Measurements from ENCODE around the gene HSF4.

The HSF4 gene

GRCh38 chr16:67185651-67186134 is 21.1 kb downstream of the HSF4 start:
- TF ChIP-seq, protein P1, sequence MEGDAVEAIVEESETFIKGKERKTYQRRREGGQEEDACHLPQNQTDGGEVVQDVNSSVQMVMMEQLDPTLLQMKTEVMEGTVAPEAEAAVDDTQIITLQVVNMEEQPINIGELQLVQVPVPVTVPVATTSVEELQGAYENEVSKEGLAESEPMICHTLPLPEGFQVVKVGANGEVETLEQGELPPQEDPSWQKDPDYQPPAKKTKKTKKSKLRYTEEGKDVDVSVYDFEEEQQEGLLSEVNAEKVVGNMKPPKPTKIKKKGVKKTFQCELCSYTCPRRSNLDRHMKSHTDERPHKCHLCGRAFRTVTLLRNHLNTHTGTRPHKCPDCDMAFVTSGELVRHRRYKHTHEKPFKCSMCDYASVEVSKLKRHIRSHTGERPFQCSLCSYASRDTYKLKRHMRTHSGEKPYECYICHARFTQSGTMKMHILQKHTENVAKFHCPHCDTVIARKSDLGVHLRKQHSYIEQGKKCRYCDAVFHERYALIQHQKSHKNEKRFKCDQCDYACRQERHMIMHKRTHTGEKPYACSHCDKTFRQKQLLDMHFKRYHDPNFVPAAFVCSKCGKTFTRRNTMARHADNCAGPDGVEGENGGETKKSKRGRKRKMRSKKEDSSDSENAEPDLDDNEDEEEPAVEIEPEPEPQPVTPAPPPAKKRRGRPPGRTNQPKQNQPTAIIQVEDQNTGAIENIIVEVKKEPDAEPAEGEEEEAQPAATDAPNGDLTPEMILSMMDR (IDR thresholded peaks at IDR 0.05; ENCODE audit: low read depth, low read length, missing control alignments), result no peak
- H3K4me3 ChIP-seq (replicated peaks; ENCODE audit: low read depth, low read length), result no peak overlapping the region
- DNase-seq (ENCODE audit: extremely low read depth, low read depth), result no peak

- DNase-seq (ENCODE audit: extremely low read depth, low read depth), result no peak
- TF ChIP-seq, protein P1 (IDR thresholded peaks at IDR 0.05; ENCODE audit: low read depth, low read length, missing control alignments), result no peak
These were observed 22.0 kb downstream of the HSF4 start for GRCh38 chr16:67186550-67186950.

GRCh38 chr16:67187175-67187890 is 22.8 kb downstream of the HSF4 start:
- no peak for DNase-seq (ENCODE audit: extremely low read depth, low read depth)
- no peak overlapping the region for H3K4me3 ChIP-seq (replicated peaks; ENCODE audit: low read depth, low read length)
- TF ChIP-seq, protein P1 (IDR thresholded peaks at IDR 0.05; ENCODE audit: low read depth, low read length, missing control alignments), result no peak

More at GRCh38 chr16:67186550-67186950, 22.0 kb downstream of the HSF4 start:
- H3K4me3 ChIP-seq (replicated peaks; ENCODE audit: low read depth, low read length), result no peak overlapping the region

DNA sequence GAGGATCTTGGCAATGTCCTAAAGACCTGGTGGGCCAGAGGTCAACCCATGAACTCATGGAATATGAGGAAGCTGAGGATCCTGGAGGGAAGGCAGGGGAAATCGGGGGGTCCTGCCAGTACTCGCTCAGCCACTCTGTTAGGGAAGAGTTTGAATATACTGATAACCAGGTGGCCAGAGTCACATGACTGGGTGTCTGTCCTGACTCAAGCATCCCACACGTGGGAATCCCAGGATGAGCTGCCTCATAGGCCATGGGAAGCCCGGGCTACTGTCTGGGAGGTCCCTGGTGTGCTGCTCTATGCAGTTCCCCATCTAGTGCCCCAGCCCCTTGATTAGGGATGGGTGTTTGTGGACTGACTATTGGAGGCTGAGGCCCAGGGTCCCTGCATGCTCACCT is 23.8 kb downstream of the HSF4 start:
- DNase-seq (ENCODE audit: extremely low read depth, low read depth), result no peak
- H3K4me3 ChIP-seq (replicated peaks; ENCODE audit: low read depth, low read length), result no peak overlapping the region
- TF ChIP-seq, protein P1 (IDR thresholded peaks at IDR 0.05; ENCODE audit: low read depth, low read length, missing control alignments), result no peak

DNA sequence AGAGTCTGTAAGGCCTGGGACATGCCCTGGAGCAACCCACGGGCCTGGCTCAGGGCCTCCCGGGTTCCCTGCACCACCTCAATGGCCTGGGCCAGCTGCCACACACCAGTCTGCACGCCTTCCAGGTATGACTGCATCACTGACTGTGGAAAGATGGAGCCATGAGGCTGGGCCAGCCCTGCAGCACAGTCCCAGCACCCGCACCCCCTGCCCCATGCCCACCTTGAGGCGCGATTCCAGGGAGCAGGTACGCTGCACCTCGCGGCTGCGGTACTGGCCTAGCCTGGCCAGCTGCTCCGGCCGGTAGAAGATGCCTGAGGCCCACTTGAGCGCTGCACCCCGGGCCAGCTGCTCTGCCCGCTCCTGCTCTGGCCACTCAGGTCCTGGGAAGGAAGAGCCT is 24.3 kb downstream of the HSF4 start:
- H3K4me3 ChIP-seq (replicated peaks; ENCODE audit: low read depth, low read length), result no peak overlapping the region
- TF ChIP-seq, protein P1 (IDR thresholded peaks at IDR 0.05; ENCODE audit: low read depth, low read length, missing control alignments), result no peak
- no peak for DNase-seq (ENCODE audit: extremely low read depth, low read depth)

GRCh38 chr16:67190041-67190440 is 25.5 kb downstream of the HSF4 start, which contains the start of gene EXOC3L1:
Gene EXOC3L1 (minus strand): TSS chr16:67190136. CDS start chr16:67189676, 460 bp downstream.
- no peak for DNase-seq (ENCODE audit: extremely low read depth, low read depth)
- H3K4me3 ChIP-seq (replicated peaks; ENCODE audit: low read depth, low read length), result no peak within 1 kb of the TSS
- TF ChIP-seq, protein P1 (IDR thresholded peaks at IDR 0.05; ENCODE audit: low read depth, low read length, missing control alignments), result no peak
